Activated CD4-positive, alpha-beta T cell treated with anti-CD3 and anti-CD28 coated beads for 4 hours (primary cell): Measurements from ENCODE around the gene SPATA9.
"Not testable (repeated sequence)": the region's sequence is repeated elsewhere in the genome, so short reads cannot be mapped to it uniquely, and the experiment has no call there.

ENCODE experiments used
- DNase-seq, 2 donors: peaks; one replicate each; pipeline ENCODE4 v3.0.0-alpha.2; 2020

SPATA9 gene

GRCh38 chr5:95643152-95643551 lies 39.6 kb downstream of the SPATA9 start:
- no peak for DNase-seq

GRCh38 chr5:95641741-95642220 lies 41.0 kb downstream of the SPATA9 start:
- DNase-seq, result no peak

- no peak for DNase-seq
Observed at GRCh38 chr5:95638632-95639031, 44.2 kb downstream of the SPATA9 start.

DNA sequence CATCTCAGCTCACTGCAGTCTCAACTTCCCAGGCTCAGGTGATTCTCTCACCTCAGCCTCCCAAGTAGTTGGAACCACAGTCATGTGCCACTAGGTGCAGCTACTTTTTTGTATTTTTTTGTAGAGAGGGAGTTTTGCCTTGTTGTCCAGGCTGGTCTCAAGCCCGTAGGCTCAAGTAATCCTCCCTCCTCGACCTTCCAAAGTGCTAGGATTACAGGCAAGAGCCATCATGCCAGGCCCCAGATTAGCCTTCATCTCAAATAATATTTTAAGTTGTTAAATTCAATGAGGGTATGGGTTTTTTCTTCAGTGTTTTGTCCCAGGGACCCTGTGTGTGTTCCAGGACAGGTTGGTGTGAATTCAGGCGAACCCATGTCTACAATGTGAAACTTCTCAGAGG lies 48.7 kb downstream of the SPATA9 start:
- DNase-seq, result no peak

GRCh38 chr5:95633671-95634070 lies 49.1 kb downstream of the SPATA9 start:
- no peak for DNase-seq

DNA sequence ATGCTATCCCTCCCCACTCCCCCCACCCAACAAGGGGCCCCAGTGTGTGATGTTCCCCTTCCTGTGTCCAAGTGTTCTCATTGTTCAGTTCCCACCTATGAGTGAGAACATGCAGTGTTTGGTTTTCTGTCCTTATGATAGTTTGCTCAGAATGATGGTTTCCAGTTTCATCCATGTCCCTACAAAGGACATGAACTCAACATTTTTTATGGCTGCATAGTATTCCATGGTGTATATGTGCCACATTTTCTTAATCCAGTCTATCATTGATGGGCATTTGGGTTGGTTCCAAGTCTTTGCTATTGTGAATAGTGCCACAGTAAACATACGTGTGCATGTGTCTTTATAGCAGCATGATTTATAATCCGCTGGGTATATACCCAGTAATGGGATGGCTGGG lies 49.8 kb downstream of the SPATA9 start:
- not testable (repeated sequence) for DNase-seq

GRCh38 chr5:95631991-95632675 lies 50.7 kb downstream of the SPATA9 start:
- peak; percentile 74 to 76 for DNase-seq

DNA sequence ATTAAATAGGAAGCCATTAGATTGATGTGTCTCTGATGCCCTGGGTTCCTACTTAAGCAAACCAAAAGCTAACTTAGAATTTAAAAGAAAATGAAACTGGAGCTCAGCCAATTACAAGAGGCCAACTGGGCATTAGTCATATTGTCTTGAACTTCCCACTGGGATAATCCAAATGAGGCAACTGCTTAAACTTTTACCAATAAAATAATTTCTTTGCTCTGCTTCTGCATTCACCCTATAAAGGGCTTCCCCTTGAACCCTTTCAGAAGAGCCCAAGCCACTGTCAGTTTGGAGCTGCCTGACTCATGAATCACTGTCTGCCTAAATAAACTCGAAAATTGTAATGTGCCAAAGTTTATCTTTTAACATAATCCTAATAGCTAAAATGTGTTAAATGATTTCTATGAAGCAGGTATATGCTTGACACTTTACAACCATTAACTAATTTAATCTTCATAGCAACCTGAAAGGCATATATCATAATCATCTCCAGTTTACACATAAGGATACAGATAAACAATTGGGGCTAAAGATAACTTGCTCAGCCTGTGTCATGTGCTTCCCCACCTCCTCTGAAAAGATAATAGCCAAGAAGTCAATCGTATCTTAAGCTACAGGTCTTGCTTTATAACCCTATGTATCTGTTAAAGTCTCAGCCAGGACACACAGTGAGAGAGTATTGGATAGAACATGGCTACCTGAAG lies 51.4 kb downstream of the SPATA9 start:
- DNase-seq, result no peak

- no peak for DNase-seq
Observed at GRCh38 chr5:95630394-95630917, 52.3 kb downstream of the SPATA9 start.

DNA sequence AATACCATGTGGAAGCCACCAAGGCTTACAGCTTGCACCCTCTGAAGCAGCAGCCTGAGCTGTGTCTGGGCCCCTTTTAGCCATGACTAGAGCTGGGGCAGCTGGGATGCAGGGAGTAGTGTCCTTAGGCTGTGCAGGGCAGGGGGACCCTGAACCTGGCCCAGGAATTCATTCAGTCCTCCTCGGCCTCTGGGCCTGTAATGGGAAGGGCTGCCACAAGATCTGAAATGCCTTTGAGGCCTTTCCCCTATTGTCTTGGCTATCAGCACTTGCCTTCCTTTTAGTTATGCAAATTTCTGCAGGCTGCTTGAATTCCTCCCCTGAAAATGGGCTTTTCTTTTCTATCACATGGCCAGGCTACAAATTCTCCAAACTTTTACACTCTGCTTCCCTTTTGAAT lies 53.9 kb downstream of the SPATA9 start:
- no peak for DNase-seq

DNA sequence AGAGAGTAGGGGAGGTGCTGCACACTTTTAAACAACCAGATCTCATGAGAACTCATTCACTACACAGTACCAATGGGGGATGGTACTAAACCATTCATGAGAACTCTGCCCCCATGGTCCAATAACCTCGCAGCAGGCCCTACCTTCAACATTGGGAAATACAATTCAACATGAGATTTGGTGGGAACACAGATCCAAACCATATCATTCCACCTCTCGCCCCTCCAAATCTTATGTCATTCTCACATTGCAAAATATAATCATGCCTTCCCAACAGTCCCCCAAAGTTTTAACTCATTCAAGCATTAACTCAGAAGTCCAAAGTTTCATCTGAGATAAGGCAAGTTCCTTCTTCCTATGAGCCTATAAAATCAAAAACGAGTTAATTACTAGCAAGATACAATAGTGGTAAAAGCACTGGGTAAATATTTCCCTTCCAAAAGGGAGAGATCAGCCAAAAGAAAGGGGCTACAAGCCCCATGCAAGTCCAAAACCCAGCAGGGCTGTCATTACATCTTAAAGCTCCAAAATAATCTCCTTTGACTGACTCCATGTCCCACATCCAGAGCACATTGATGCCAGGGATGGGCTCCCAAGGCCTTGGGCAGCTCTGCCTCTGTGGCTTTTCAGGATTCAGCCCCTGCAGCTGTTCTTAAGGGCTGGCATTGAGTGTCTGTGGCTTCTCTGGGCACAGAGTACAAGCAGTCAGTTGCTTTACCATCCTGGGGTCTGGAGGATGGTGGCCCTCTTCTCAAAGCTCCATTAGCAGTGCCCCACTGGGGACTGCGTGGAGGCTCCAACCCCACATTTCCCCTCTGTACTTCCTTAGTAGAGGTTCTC lies 54.6 kb downstream of the SPATA9 start:
- DNase-seq, result no peak

GRCh38 chr5:95626701-95627100 lies 56.1 kb downstream of the SPATA9 start:
- no peak for DNase-seq

DNA sequence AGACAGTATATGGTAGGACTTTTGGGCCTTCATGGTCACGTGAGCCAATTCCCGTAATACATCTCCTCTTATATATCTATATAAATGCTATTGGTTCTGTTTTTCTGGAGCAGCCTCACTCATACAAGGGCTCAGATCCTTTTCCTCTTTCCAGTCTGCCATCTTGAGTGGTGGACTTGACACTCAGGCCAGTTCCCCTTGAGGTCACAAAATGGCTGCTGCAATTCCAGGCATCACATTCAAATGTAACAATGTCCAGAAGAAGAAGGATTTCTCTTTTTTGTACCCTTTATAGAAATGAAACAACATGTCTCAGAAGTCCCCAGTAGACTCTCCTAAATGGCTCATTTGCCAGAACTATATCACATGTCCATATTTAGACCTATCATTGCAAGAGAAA lies 58.4 kb downstream of the SPATA9 start:
- no peak for DNase-seq

DNA sequence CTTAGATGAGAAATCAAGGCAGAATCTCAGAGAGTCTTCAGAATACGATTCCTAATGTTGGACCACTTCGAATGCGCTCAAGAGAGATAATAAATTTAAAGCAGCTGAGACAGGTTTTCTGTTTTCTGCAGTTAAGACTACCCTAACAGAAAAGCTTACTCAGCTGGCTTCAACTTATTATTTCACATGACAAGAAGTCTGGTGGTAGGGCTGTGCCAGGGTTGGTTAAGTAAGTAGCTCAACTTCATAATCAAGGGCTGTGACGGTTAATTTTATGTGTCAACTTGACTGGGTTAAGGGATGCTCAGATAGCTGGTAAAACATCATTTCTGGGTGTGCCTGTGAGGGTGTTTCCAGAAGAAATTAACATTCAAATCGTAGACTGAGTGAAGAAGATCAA lies 59.1 kb downstream of the SPATA9 start:
- no peak for DNase-seq

GRCh38 chr5:95621839-95622629 lies 60.8 kb downstream of the SPATA9 start:
- DNase-seq, result peak in 1 of 2 donors; percentile 6

GRCh38 chr5:95620870-95621838 lies 61.6 kb downstream of the SPATA9 start:
- peak; percentile 31 to 44 for DNase-seq

DNA sequence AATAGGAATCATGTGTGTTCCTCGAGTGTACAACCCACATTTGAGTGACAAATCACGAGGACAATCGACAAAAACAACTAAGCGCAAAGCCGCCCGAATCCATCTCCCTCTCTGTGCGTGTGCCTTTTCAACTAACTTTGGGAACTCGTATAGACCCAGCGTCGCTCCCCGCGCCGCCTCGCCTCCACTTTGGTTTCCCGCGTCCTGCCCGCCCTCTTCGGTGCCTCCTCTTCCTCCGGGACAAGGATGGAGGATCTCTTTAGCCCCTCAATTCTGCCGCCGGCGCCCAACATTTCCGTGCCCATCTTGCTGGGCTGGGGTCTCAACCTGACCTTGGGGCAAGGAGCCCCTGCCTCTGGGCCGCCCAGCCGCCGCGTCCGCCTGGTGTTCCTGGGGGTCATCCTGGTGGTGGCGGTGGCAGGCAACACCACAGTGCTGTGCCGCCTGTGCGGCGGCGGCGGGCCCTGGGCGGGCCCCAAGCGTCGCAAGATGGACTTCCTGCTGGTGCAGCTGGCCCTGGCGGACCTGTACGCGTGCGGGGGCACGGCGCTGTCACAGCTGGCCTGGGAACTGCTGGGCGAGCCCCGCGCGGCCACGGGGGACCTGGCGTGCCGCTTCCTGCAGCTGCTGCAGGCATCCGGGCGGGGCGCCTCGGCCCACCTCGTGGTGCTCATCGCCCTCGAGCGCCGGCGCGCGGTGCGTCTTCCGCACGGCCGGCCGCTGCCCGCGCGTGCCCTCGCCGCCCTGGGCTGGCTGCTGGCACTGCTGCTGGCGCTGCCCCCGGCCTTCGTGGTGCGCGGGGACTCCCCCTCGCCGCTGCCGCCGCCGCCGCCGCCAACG lies 62.5 kb downstream of the SPATA9 start, which contains the start of gene GPR150:
Gene GPR150 (plus strand): TSS at position 58 of the 840 bp plus-strand sequence. CDS start 189 bp downstream, at position 247.
- peak; percentile 49 to 62 for DNase-seq

GRCh38 chr5:95619514-95620029 lies 63.2 kb downstream of the SPATA9 start:
- DNase-seq, result no peak

GRCh38 chr5:95619096-95619495 lies 63.7 kb downstream of the SPATA9 start:
- DNase-seq, result no peak

DNA sequence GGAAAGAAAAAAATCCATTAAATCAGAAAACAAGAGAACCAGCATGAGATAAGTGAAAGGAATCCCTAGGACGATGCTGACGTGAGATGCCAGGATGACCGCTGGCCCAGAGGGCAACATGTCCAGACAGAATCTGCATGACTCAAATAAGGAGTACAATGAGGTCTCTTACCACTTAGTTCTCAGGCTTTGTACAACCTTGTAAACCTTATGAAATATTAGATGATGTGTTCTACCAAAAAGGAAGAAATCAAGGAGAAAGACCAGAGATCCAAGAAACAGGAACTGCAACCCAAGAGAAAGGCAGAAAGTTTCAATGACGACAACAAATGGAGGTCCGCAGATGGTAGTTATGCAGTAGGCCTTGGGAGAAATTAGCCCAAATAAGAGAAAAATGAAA lies 65.7 kb downstream of the SPATA9 start:
- no peak for DNase-seq
